ENCODE data around the gene TMEM91.
"Not testable (repeated sequence)": the region's sequence is repeated elsewhere in the genome, so short reads cannot be mapped to it uniquely, and the experiment has no call there.

TMEM91 gene

GRCh38 chr19:41353466-41354342, 22.6 kb upstream of the TMEM91 start, which contains the start of gene TGFB1:
TSS of gene TGFB1 (minus strand) at chr19:41353922. CDS start at chr19:41353044, 878 bp downstream.
- DNase-seq, result peak; percentile 95

GRCh38 chr19:41354343-41354953, 21.9 kb upstream of the TMEM91 start:
- no peak for DNase-seq

GRCh38 chr19:41355035-41355434, 21.3 kb upstream of the TMEM91 start:
- DNase-seq, result no peak

DNA sequence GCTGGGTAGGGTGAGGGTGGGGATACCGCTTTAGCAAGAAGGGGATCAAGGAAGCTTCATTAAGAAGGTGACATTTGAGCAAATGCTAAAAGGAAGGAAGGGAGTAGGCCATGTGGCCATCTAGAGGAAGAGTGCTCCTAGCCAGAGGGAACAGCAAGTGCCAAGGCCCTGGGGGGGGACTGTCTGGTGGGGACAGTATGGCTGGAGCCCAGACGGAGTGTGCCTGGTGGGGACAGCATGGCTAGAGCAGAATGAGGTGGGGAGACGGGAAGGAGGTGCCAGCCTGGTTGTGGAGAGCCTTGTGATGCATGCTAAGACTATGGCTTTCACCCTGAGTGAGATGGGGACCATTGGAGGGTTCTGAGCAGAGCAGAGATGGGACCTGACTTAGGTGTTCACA, 20.5 kb upstream of the TMEM91 start:
- DNase-seq, result no peak

GRCh38 chr19:41356984-41357739, 19.2 kb upstream of the TMEM91 start:
- peak; percentile 54 for DNase-seq

DNA sequence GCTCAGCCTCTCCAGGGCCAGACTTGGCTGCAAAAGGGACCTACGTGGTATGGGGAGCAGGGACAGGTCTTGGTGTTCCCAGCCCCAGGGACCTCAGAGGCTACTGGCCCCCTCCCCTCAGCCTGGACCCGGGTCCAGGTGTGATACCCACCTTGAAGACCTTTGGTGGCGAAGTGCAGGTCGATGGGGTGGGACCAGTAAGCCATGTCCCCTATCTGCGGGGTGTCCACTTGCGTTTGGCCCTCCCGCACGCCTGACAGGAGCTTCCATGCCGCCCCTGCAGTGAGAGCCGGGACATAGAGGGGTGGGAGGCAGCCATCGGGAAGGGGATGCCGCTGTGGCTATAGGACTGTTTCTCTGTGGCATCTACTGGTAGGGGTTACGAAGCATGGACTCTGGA, 18.6 kb upstream of the TMEM91 start:
- no peak for DNase-seq

- DNase-seq, result no peak
Observed at GRCh38 chr19:41359741-41360140, 16.6 kb upstream of the TMEM91 start.

DNA sequence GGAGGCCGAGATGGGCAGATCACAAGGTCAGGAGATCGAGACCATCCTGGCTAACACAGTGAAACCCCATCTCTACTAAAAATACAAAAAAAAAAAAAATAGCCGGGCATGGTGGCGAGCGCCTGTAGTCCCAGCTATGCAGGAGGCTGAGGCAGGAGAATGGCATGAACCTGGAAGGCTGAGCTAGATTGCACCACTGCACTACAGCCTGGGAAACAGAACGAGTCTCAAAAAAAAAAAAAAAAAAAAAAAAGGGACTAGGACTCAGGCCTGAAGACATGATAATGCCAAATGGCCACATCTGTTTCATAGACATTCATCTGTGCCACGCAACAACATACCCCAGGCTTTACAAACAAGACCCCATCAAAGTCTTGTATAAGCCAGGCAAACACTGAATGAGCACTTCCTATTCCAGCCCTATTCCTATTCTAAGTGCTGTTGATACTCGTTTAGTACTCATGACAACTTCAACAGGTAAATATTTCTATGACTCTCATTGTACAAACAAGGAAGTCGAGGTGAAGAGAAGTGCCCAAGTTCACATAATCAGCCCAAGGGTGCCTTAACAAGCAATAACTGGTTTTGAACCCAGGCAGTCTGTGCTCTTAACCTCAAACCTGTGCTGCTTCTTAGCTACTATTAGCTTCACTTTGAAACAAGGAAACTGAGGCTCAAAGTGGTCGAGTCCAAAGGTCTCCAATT, 14.0 kb upstream of the TMEM91 start:
- no peak for DNase-seq

DNA sequence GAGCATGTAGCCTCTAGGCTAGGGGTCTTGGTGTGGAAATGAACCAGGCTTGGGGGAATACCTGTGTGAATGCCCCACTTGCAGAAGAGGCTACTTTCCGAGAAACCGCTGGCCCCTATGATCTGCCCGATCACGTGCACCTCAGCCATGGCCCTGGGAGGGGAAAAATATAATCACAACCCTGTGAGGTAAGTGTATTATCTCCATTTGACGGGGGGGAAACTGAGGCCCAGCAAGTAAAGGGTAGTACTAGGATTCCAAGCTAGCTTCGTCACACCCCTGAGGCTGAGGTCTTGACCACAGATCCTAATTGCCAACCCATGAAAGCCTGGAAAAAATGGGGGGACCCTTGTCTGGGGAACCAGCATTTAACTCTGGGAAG, 13.0 kb upstream of the TMEM91 start:
- DNase-seq, result no peak

GRCh38 chr19:41363753-41364523, 12.4 kb upstream of the TMEM91 start, which contains the start of gene B9D2:
TSS of gene B9D2 (minus strand) at chr19:41364149. CDS start at chr19:41363519, 630 bp downstream.
- DNase-seq, result peak; percentile 99

DNA sequence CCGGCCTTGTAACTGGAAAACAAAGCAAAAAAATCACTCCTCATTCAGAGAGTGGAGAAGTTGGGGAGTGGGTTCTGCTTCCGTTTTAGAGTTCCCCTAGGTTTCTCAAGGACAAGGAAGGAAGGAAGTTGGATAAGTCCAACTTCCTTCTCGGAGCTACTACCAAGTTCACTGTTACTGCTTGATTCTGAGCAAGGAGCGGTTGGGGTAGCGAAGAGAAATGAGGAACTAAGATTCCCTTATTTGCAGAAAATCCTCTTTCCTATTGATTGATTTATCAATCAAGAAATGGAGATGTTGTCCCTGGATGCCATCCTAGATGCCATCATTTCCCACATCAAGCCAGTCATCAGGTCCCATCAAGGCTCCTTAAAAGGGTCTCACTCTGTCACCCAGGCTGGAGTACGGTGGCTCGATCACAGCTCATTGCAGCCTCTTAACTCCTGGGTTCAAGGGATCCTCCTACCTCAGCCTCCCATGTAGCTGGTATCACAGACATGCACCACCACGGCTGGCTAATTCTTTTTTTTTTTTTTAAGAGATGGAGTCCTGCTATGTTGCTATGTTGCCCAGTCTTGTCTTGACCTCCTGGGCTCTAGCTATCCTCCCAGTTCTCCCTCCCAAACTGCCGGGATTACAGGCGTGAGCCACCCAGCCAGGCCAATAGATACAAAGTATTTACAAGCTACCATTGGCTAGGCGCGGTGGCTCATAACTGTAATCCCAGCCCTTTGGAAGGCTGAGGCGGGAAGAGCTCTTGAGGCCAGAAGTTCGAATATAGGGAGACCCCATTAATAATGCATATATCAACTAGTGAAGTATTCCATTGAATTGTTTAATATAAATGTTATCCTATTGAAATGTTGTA, 11.6 kb upstream of the TMEM91 start:
- DNase-seq, result peak; percentile 75

GRCh38 chr19:41366089-41366488, 10.2 kb upstream of the TMEM91 start:
- DNase-seq, result no peak

- peak; percentile 79 for DNase-seq
Observed at GRCh38 chr19:41367848-41368301, 8.5 kb upstream of the TMEM91 start.

DNA sequence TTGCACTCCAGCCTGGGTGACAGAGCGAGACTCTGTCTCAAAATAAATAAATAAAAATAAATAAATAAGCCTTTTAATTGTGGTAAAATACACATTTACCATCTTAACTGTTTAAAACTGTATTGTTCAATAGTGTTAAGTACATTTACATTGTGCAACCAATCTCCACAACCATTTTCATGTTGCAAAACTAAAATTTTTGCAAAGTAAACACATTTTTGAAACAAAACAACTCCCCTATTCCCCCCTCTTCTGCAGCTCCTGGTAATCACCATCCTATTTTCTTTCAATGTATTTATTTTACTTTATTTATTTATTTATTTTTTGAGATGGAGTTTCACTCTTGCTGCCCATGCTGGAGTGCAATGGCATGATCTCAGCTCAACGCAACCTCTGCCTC, 6.6 kb upstream of the TMEM91 start:
- no peak for DNase-seq

GRCh38 chr19:41371119-41371518, 5.2 kb upstream of the TMEM91 start:
- not testable (repeated sequence) for DNase-seq

DNA sequence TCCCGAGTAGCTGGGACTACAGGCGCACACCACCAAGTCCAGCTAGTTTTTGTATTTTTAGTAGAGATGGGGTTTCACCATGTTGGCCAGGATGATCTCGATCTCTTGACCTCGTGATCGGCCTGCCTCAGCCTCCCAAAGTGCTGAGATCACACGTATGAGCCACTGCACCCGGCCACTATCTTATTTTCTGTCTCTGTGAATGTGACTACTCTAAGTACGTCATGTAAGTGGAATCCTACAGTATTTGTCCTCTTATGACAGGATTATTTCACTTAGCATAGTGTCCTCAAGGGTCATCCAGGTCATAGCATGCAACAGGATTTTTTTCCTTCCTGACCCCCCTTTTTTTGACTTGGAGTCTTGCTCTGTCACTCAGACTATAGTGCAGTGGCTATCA, 4.8 kb upstream of the TMEM91 start:
- DNase-seq, result no peak

- DNase-seq, result no peak
Observed at GRCh38 chr19:41372501-41372900, 3.8 kb upstream of the TMEM91 start.

DNA sequence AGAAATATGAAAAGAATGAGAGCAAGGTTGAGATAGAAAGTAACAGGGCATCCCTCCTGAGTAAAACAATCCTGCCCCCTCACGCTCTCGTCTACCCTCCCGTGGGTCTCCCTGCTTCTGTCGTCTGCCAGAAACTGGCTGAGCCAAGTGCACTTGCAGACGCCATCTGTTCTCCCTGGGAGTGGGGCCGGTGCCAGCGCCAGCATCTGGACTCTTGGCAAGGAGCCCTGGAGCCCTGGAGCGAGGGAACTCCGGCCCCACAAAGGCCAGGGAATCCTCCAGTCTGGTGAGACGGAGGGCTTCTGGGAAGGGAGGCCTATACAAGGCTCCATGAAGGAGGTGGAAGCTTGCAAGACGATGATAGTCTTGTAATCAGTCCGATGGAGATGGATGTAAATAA, 2.3 kb upstream of the TMEM91 start:
- DNase-seq, result no peak

- peak; percentile 14 for DNase-seq
Observed at GRCh38 chr19:41376998-41377365, 649 bp downstream of the TMEM91 start.

DNA sequence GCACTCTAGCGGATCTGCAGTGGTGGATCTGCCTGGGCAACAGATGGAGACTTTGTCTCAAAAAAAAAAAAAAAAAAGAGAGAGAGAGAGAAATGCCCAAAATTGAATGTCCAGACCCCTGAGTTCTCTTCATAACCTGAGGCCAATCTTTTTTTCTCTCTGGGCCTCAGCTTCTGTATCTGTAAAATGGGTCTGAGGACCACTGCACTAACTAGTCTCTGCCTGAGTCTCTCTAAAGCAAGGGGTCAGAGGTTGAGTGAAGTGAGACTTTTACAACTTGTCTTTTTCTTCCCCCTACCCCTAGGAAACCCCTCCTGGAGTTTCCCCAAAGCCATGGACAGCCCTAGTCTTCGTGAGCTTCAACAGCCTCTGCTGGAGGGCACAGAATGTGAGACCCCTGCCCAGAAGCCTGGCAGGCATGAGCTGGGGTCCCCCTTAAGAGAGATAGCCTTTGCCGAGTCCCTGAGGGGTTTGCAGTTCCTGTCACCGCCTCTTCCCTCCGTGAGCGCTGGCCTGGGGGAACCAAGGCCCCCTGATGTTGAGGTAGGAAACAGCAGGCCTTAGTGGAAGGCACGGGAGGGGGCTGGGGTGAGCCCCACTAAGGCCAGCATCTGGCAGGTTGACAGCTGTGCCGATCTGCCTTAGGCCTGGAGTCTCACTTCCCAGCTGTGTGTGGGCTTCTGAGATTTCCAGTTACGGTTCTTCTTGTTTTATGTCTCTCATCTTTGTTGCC, 1.8 kb downstream of the TMEM91 start:
- DNase-seq, result peak; percentile 28
